Measurements from ENCODE around the gene PLCB1. TPM values are rescaled to one million over a fixed set of nuclear protein-coding genes. Genes with fewer than 3 reads are reported as not detected.

The PLCB1 gene
- polyA plus RNA-seq, 1 experiment = 16.4 TPM

- DNase-seq (ENCODE audit: low read depth, low spot score) = no peak
These were observed 139.7 kb downstream of the PLCB1 start for GRCh38 chr20:8271727-8272126.

DNA sequence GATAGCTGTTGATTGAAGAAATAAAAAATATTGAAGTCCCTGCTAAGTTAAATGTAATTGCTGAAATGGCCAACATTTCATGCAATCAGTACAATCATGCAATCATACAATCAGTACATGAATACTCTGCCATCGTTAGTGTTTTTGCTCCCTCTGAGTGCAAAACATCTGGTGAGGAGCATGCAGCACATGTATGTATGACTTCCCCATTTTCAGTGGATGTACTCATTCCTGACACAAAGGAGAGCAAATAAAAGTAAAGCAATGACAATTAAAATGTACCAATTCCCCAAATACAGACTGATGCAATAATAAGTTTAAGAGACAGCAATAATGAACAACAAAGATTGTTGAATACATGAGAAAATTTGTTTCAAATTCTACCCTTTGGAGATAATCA, 140.7 kb downstream of the PLCB1 start:
- ChIA-PET POLR2A (no interaction called here), CTCF (no interaction called here)
- Histone ChIP-seq H3K27me3 (ENCODE audit: control insufficient read depth, insufficient read depth, low read length) (no peaks in the 10 kb centered on the region), H3K9me3 (ENCODE audit: control insufficient read depth, insufficient read depth, low read length) (no peaks in the 10 kb centered on the region), H3K27ac (ENCODE audit: low read depth, low read length) (no peak overlapping the region), H3K4me3 (ENCODE audit: low read depth, low read length) (no peak overlapping the region)
- TF ChIP-seq, protein P1, sequence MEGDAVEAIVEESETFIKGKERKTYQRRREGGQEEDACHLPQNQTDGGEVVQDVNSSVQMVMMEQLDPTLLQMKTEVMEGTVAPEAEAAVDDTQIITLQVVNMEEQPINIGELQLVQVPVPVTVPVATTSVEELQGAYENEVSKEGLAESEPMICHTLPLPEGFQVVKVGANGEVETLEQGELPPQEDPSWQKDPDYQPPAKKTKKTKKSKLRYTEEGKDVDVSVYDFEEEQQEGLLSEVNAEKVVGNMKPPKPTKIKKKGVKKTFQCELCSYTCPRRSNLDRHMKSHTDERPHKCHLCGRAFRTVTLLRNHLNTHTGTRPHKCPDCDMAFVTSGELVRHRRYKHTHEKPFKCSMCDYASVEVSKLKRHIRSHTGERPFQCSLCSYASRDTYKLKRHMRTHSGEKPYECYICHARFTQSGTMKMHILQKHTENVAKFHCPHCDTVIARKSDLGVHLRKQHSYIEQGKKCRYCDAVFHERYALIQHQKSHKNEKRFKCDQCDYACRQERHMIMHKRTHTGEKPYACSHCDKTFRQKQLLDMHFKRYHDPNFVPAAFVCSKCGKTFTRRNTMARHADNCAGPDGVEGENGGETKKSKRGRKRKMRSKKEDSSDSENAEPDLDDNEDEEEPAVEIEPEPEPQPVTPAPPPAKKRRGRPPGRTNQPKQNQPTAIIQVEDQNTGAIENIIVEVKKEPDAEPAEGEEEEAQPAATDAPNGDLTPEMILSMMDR (IDR thresholded peaks at IDR 0.05; ENCODE audit: low read depth, low read length) = no peak
- no peak for DNase-seq (ENCODE audit: low read depth, low spot score)

More at GRCh38 chr20:8271727-8272126, 139.7 kb downstream of the PLCB1 start:
- Histone ChIP-seq H3K9me3 (ENCODE audit: control insufficient read depth, insufficient read depth, low read length) (peaks cover 2% of the 10 kb centered on the region; the same call in 1 of the 2 replicates), H3K27me3 (ENCODE audit: control insufficient read depth, insufficient read depth, low read length) (no peaks in the 10 kb centered on the region), H3K4me3 (ENCODE audit: low read depth, low read length) (no peak overlapping the region), H3K27ac (ENCODE audit: low read depth, low read length) (no peak overlapping the region)
- TF ChIP-seq, protein P1 (IDR thresholded peaks at IDR 0.05; ENCODE audit: low read depth, low read length) = no peak
- ChIA-PET POLR2A (no interaction called here), CTCF (interaction anchor here (1.0 kb wide), 1 partner anchor 450 kb away, joined by 3 read pairs; no protein-coding TSS in a partner anchor)

GRCh38 chr20:8284902-8285301, 152.8 kb downstream of the PLCB1 start:
- POLR2A ChIA-PET = no interaction called here
- no peak overlapping the region for H3K4me3 ChIP-seq (ENCODE audit: low read depth, low read length)
- H3K9me3 ChIP-seq (ENCODE audit: control insufficient read depth, insufficient read depth, low read length) = no peaks in the 10 kb centered on the region
- H3K27ac ChIP-seq (ENCODE audit: low read depth, low read length) = no peak overlapping the region
- TF ChIP-seq, protein P1 (IDR thresholded peaks at IDR 0.05; ENCODE audit: low read depth, low read length) = no peak
- DNase-seq (ENCODE audit: low read depth, low spot score) = no peak
- CTCF ChIA-PET = no interaction called here
- H3K27me3 ChIP-seq (ENCODE audit: control insufficient read depth, insufficient read depth, low read length) = no peaks in the 10 kb centered on the region

GRCh38 chr20:8287340-8287739, 155.3 kb downstream of the PLCB1 start:
- Histone ChIP-seq H3K4me3 (ENCODE audit: low read depth, low read length) (no peak overlapping the region), H3K27ac (ENCODE audit: low read depth, low read length) (no peak overlapping the region), H3K27me3 (ENCODE audit: control insufficient read depth, insufficient read depth, low read length) (no peaks in the 10 kb centered on the region), H3K9me3 (ENCODE audit: control insufficient read depth, insufficient read depth, low read length) (no peaks in the 10 kb centered on the region)
- POLR2A ChIA-PET = no interaction called here
- TF ChIP-seq, protein P1 (IDR thresholded peaks at IDR 0.05; ENCODE audit: low read depth, low read length) = no peak
- DNase-seq (ENCODE audit: low read depth, low spot score) = no peak
- CTCF ChIA-PET = no interaction called here

GRCh38 chr20:8291200-8291599, 159.1 kb downstream of the PLCB1 start:
- H3K9me3 ChIP-seq (ENCODE audit: control insufficient read depth, insufficient read depth, low read length) = no peaks in the 10 kb centered on the region
- H3K27ac ChIP-seq (ENCODE audit: low read depth, low read length) = no peak overlapping the region
- no peak for DNase-seq (ENCODE audit: low read depth, low spot score)
- no peaks in the 10 kb centered on the region for H3K27me3 ChIP-seq (ENCODE audit: control insufficient read depth, insufficient read depth, low read length)
- TF ChIP-seq, protein P1 (IDR thresholded peaks at IDR 0.05; ENCODE audit: low read depth, low read length) = no peak
- POLR2A ChIA-PET = no interaction called here
- CTCF ChIA-PET = no interaction called here
- no peak overlapping the region for H3K4me3 ChIP-seq (ENCODE audit: low read depth, low read length)

All from AG04450 (cell line).